ENCODE measurements around the gene CNTFR. TPM values are rescaled to one million over a fixed set of nuclear protein-coding genes. Genes with fewer than 3 reads are reported as not detected.

CNTFR gene
- polyA plus RNA-seq, 1 donor, result 44.9 TPM

GRCh38 chr9:34572628-34573027 lies 16.9 kb downstream of the CNTFR start:
- no peak for DNase-seq (ENCODE audit: low read depth)

- no peak for DNase-seq (ENCODE audit: low read depth)
These were observed 17.4 kb downstream of the CNTFR start for GRCh38 chr9:34572092-34572491.

- no peak for DNase-seq (ENCODE audit: low read depth)
These were observed 18.1 kb downstream of the CNTFR start for GRCh38 chr9:34571481-34571810.

GRCh38 chr9:34570809-34571480 lies 18.6 kb downstream of the CNTFR start:
- no peak for DNase-seq (ENCODE audit: low read depth)

GRCh38 chr9:34570376-34570775 lies 19.1 kb downstream of the CNTFR start:
- no peak for DNase-seq (ENCODE audit: low read depth)

- DNase-seq (ENCODE audit: low read depth), result no peak
These were observed 20.8 kb downstream of the CNTFR start for GRCh38 chr9:34568774-34569173.

GRCh38 chr9:34568133-34568532 lies 21.4 kb downstream of the CNTFR start:
- no peak for DNase-seq (ENCODE audit: low read depth)

GRCh38 chr9:34566972-34567371 lies 22.6 kb downstream of the CNTFR start:
- no peak for DNase-seq (ENCODE audit: low read depth)

- DNase-seq (ENCODE audit: low read depth), result no peak
These were observed 23.2 kb downstream of the CNTFR start for GRCh38 chr9:34566322-34566721.

- no peak for DNase-seq (ENCODE audit: low read depth)
These were observed 23.7 kb downstream of the CNTFR start for GRCh38 chr9:34565856-34566255.

GRCh38 chr9:34564617-34565016 lies 24.9 kb downstream of the CNTFR start:
- no peak for DNase-seq (ENCODE audit: low read depth)

GRCh38 chr9:34563262-34563661 lies 26.3 kb downstream of the CNTFR start:
- DNase-seq (ENCODE audit: low read depth), result no peak

GRCh38 chr9:34562135-34562745 lies 27.3 kb downstream of the CNTFR start:
- DNase-seq (ENCODE audit: low read depth), result no peak

GRCh38 chr9:34560599-34561214 lies 28.8 kb downstream of the CNTFR start:
- no peak for DNase-seq (ENCODE audit: low read depth)

- DNase-seq (ENCODE audit: low read depth), result no peak
These were observed 29.7 kb downstream of the CNTFR start for GRCh38 chr9:34559624-34560455.

- no peak for DNase-seq (ENCODE audit: low read depth)
These were observed 30.5 kb downstream of the CNTFR start for GRCh38 chr9:34558919-34559623.

GRCh38 chr9:34558364-34558763 lies 31.2 kb downstream of the CNTFR start:
- DNase-seq (ENCODE audit: low read depth), result no peak

- DNase-seq (ENCODE audit: low read depth), result no peak
These were observed 31.9 kb downstream of the CNTFR start for GRCh38 chr9:34557426-34558321.

GRCh38 chr9:34556949-34557348 lies 32.6 kb downstream of the CNTFR start:
- no peak for DNase-seq (ENCODE audit: low read depth)

- no peak for DNase-seq (ENCODE audit: low read depth)
These were observed 33.5 kb downstream of the CNTFR start for GRCh38 chr9:34555936-34556525.
